ENCODE results near the gene RBMS3.

Gene RBMS3

GRCh38 chr3:29827756-29828155 is 546.9 kb downstream of the RBMS3 start:
- peak; percentile 11 for DNase-seq

DNA sequence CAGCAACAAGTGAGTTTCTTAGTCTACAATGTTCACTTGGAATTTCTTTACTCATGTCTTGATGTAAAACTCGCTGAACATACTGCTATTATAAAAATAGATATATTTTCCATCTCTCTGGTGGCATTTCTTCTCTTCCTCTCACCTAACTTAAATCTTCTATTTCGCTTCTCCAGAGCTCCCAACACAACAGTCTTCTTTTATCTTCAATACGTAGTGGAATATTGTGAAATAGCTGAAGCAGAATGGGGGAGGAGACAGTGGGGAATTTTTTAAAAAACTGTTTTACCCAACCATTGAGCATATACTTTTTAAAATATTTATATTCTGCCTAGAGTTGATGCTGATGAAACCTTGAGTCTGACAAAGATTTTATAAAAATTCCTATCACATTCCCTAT is 548.5 kb downstream of the RBMS3 start:
- DNase-seq, result no peak

- no peak for DNase-seq
These were observed 569.8 kb downstream of the RBMS3 start for GRCh38 chr3:29850641-29851040.

- no peak for DNase-seq
These were observed 571.9 kb downstream of the RBMS3 start for GRCh38 chr3:29852767-29853166.

- no peak for DNase-seq
These were observed 573.0 kb downstream of the RBMS3 start for GRCh38 chr3:29853841-29854397.

DNA sequence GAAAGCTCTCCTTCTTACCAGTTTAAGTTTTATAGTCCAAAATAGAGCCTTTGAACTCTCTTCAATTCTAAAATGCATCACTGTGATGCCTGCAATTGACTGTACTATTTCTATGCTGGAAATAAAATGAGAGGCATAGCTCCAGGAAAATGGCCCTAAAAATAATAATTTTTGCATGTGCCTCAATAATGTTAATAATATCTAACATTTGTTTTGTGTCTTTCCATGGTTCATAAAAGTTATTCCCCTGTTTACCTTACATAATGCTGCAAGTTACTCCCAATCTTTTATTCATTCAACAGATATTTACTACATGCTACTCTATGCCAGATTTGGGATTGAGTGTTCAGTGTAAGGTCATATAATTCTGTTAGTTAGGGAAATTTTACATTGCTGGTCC is 574.0 kb downstream of the RBMS3 start:
- DNase-seq, result no peak

GRCh38 chr3:29859726-29860270 is 578.9 kb downstream of the RBMS3 start:
- no peak for DNase-seq

DNA sequence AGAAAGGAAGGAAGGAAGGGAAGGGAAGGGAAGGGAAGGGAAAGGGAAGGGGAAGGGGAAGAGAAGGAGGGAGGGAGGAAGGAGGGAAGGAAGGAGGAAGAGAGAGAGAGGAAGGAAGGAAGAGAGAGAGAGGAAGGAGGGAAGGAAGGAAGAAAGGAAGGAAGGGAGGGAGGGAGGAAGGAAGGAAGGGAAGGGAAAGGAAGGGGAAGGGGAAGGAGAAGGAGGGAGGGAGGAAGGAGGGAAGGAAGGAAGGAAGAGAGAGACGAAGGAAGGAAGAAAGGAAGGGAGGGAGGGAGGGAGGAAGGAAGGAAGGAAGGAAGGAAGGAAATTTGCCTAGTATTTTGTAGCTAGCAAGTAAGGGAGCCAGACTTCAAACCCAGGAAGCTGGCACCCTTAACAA is 583.9 kb downstream of the RBMS3 start:
- DNase-seq, result no peak

DNA sequence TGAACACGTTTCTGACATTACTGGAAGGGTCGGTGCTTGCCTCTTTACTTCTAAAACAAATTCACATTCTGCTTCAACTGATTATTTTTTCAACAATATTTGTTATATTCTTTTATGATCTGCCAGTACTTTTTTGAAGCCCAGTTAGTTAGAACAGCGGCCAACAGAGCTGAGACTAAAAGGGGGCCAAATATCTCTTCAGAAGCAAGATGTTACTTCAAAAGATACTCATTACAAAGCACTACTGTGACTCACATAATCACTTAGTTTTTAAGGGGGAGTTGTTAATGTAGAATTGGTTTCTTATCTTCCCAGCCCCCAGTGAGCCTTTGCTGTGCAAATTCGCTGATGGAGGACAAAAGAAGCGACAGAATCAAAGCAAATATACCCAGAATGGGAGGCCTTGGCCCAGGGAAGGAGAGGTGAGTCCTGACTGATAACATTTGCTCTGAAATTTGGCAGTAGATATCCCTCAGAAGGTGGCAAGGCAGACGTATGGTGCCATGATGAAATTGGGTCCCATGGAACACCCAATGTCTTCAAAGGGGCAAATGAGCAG is 587.8 kb downstream of the RBMS3 start:
- DNase-seq, result no peak

GRCh38 chr3:29870136-29870535 is 589.3 kb downstream of the RBMS3 start:
- DNase-seq, result no peak

DNA sequence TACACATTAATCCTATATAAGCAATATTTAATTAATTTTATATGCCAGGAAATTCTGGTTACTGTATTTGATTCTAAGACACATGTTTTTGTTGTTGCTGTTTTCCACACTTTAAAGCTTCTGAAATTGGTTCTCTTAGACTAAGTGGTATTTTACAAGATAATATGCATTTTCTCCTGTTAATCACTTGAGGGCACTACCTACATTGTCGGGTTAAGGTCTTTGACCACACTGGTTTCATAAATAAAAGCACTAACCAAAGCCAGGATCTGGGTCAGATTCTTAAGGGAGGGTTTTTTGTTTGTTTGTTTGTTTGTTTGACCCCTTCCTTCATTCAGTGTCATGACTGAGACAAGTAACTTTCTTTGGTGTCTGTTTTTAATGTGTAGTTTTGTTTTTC is 590.2 kb downstream of the RBMS3 start:
- no peak for DNase-seq

DNA sequence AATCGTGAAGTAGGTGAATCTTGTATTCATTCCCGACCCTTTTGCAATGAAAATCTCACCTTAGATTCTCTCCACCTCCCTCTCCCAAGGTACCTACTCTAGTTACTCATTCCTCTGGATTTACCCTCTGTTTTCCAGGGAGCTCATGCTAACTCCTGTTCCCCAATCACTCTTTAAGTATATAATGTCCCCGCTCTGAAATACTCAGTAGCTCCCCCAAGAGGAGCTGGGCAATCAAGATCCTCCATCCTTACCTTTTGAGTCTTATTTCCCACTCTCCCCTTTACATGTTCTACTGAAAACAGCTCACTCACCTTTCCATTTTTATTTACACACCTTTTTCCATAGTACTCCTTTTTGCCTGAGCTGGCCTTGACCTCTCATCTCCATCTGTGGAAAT is 599.9 kb downstream of the RBMS3 start:
- no peak for DNase-seq

GRCh38 chr3:29887451-29887850 is 606.6 kb downstream of the RBMS3 start:
- no peak for DNase-seq

DNA sequence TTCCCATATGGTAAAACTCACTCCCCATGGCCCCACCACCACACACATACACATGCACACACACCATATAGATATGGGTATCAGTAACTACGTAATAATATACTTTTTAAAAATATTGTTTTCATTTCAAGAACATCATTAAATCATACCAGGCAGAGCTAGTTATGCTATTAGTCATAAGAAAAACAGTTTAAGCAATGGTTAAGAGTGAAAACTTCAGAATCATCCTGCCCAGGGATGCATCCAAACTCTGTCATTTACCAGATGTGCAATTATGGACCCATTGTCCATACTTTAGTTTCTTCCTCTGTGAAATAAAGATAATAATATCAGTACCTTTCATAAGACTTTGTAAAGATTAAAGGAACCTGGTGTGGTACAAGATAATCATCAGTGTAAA is 608.3 kb downstream of the RBMS3 start:
- DNase-seq, result no peak

GRCh38 chr3:29890801-29891200 is 609.9 kb downstream of the RBMS3 start:
- DNase-seq, result no peak

- no peak for DNase-seq
These were observed 612.2 kb downstream of the RBMS3 start for GRCh38 chr3:29892976-29893554.

GRCh38 chr3:29896856-29897255 is 616.0 kb downstream of the RBMS3 start:
- no peak for DNase-seq

GRCh38 chr3:29898171-29898965 is 617.5 kb downstream of the RBMS3 start:
- no peak for DNase-seq

DNA sequence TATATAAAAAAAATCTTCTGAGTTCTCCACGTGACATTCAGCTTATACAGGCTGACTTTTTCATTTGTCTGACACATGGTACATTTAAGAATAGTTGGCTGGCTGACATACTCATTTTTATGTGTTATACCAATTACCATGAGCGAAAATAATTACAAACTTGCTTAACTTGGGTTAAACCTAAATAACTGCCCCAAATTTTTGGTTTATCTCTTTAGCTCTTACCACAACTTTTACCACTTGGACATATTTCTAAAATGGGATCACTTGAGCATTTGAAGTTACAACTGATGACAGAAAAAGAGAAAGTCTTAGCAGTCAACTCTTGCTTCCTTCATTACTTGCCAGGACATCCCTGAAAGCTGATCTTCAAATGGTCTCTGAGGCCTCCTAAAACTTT is 618.1 kb downstream of the RBMS3 start:
- DNase-seq, result no peak

GRCh38 chr3:29901097-29901496 is 620.2 kb downstream of the RBMS3 start:
- no peak for DNase-seq

- DNase-seq, result no peak
These were observed 622.7 kb downstream of the RBMS3 start for GRCh38 chr3:29903600-29903999.

DNA sequence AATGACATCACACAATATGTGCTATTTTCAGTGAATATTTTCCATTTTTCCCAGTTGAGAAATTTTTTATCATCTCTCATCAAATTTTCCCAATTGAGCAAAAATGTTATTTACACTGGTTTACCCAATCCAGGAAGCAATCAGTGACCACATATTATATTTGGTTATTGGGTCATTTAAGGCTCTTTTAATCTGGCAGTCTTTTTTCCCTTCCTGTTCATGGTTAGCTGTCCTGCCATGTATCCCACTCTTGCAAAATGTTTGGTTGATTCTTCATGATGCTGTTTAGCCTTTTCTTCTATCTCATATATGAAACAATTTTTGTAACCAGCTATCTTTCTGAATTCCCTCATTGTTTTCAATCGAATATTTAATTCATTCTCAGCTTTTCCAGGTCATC is 626.0 kb downstream of the RBMS3 start:
- DNase-seq, result no peak

GRCh38 chr3:29912600-29913288 is 631.9 kb downstream of the RBMS3 start:
- DNase-seq, result no peak
